Suprapubic skin (tissue), 4 donors: Measurements from ENCODE around the gene TEX261.
"Not testable (repeated sequence)": the region's sequence is repeated elsewhere in the genome, so short reads cannot be mapped to it uniquely, and the experiment has no call there.

Experiments
- CTCF ChIP-seq, 2 donors: fragments of 200-600 bp in 1 of 2; fragments of 450-650 bp in 1 of 2; sonication (generic) in 1 of 2; IDR thresholded peaks; one replicate each; pipeline ENCODE4 v1.5.1; 2016 to 2019; ENCODE audit warnings: antibody characterized with exemption in 2 of 2, mild to moderate bottlenecking in 1 of 2, moderate library complexity in 1 of 2
- POLR2A ChIP-seq, 2 donors: fragments of 450-650 bp; IDR thresholded peaks; one replicate each; pipeline ENCODE4 v1.6.1; 2017; ENCODE audit warnings: antibody characterized with exemption in 2 of 2, mild to moderate bottlenecking in 2 of 2, moderate library complexity in 2 of 2
- POLR2AphosphoS5 ChIP-seq, 3 donors: sonication (generic); formaldehyde crosslinking; IDR thresholded peaks; one replicate each; pipeline ENCODE4 v1.6.1; 2017; ENCODE audit warnings: antibody characterized with exemption in 3 of 3

- peak in 1 of 2 donors; percentile 14 for TF ChIP-seq CTCF (IDR thresholded peaks at IDR 0.05)
- not testable (repeated sequence) for TF ChIP-seq POLR2A, POLR2AphosphoS5 (IDR thresholded peaks at IDR 0.05)
Observed at GRCh38 chr2:71023553-71024243, 29.0 kb upstream of the TEX261 start.
